H9 (cell line): ENCODE results near the gene SAT2. TPM values are rescaled to one million over a fixed set of nuclear protein-coding genes. Genes with fewer than 3 reads are reported as not detected.

Source experiments
- DNase-seq: peaks from one replicate; pipeline ENCODE4 v3.0.0-alpha.2; 2017
- H2AFZ ChIP-seq: one replicate; pipeline ENCODE4 v1.6.1; 2013; ENCODE audit warnings: mild to moderate bottlenecking, low read length, control low read depth, moderate library complexity
- H2AK5ac ChIP-seq: 2 replicates; pipeline ENCODE4 v1.6.1; 2013; ENCODE audit warnings: low read length, control low read depth, mixed read lengths; ENCODE audit not compliant: insufficient read length
- H2BK120ac ChIP-seq: one replicate; pipeline ENCODE4 v1.6.1; 2013; ENCODE audit warnings: low read depth, mild to moderate bottlenecking, low read length, control low read depth, inconsistent platforms; ENCODE audit not compliant: poor library complexity, severe bottlenecking
- H2BK12ac ChIP-seq: 2 replicates; pipeline ENCODE4 v1.6.1; 2013; ENCODE audit warnings: low read length, control low read depth, mixed read lengths, low read depth; ENCODE audit not compliant: insufficient read length
- H2BK15ac ChIP-seq: 2 replicates; pipeline ENCODE4 v1.6.1; 2013; ENCODE audit warnings: low read depth, low read length, control low read depth
- H2BK20ac ChIP-seq: one replicate; pipeline ENCODE4 v1.6.1; 2013; ENCODE audit warnings: low read depth, mild to moderate bottlenecking, low read length, control low read depth, inconsistent platforms; ENCODE audit not compliant: poor library complexity, severe bottlenecking
- H2BK5ac ChIP-seq: 2 replicates; pipeline ENCODE4 v1.6.1; 2013; ENCODE audit warnings: low read length, control low read depth, mixed read lengths; ENCODE audit not compliant: insufficient read length
- H3K14ac ChIP-seq: 2 replicates; pipeline ENCODE4 v1.6.1; 2013; ENCODE audit warnings: low read length, control low read depth; ENCODE audit not compliant: insufficient read depth
- H3K18ac ChIP-seq: 2 replicates; pipeline ENCODE4 v1.6.1; 2013; ENCODE audit warnings: low read depth, mild to moderate bottlenecking, mixed read lengths, low read length, control low read depth; ENCODE audit not compliant: insufficient read length
- H3K23ac ChIP-seq: 2 replicates; pipeline ENCODE4 v1.6.1; 2013; ENCODE audit warnings: low read length, control low read depth, mixed read lengths, low read depth; ENCODE audit not compliant: insufficient read length
- H3K23me2 ChIP-seq: 2 replicates; pipeline ENCODE4 v1.6.1; 2013; ENCODE audit warnings: low read depth, mild to moderate bottlenecking, mixed read lengths, low read length, control low read depth; ENCODE audit not compliant: insufficient read length, poor library complexity, severe bottlenecking
- H3K27ac ChIP-seq: 2 replicates; pipeline ENCODE4 v1.5.1; 2013; ENCODE audit warnings: low read length, control low read depth, mixed read lengths, low read depth; ENCODE audit not compliant: insufficient read length
- H3K27me3 ChIP-seq: 2 replicates; pipeline ENCODE4 v1.6.1; 2013; ENCODE audit warnings: low read length, control low read depth, inconsistent platforms; ENCODE audit not compliant: insufficient read depth
- H3K4ac ChIP-seq: 2 replicates; pipeline ENCODE4 v1.6.1; 2013; ENCODE audit warnings: low read depth, mild to moderate bottlenecking, control low read depth, inconsistent platforms, low read length, moderate library complexity
- H3K4me1 ChIP-seq: 2 replicates; pipeline ENCODE4 v1.6.1; 2013; ENCODE audit warnings: low read length, control low read depth, inconsistent platforms; ENCODE audit not compliant: insufficient read depth
- H3K4me2 ChIP-seq: 2 replicates; pipeline ENCODE4 v1.6.1; 2013; ENCODE audit warnings: low read length, control low read depth, mixed read lengths; ENCODE audit not compliant: insufficient read length, insufficient read depth
- H3K56ac ChIP-seq: 2 replicates; pipeline ENCODE4 v1.6.1; 2013; ENCODE audit warnings: low read depth, mild to moderate bottlenecking, mixed read lengths, low read length, control low read depth; ENCODE audit not compliant: insufficient read length
- H3K79me1 ChIP-seq: 2 replicates; pipeline ENCODE4 v1.6.1; 2013; ENCODE audit warnings: low read depth, mild to moderate bottlenecking, moderate library complexity, low read length, control low read depth, inconsistent platforms; ENCODE audit not compliant: insufficient read depth, poor library complexity, severe bottlenecking
- H3K79me2 ChIP-seq: 2 replicates; pipeline ENCODE4 v1.6.1; 2013; ENCODE audit warnings: low read length, control low read depth, inconsistent platforms; ENCODE audit not compliant: insufficient read depth
- H3K9ac ChIP-seq: 2 replicates; pipeline ENCODE4 v1.6.1; 2013; ENCODE audit warnings: low read length, control low read depth, mixed read lengths; ENCODE audit not compliant: insufficient read length; ENCODE audit errors: extremely low read depth
- H3K9me3 ChIP-seq: one replicate; pipeline ENCODE4 v1.6.1; 2013; ENCODE audit warnings: low read depth, low read length, inconsistent platforms; ENCODE audit not compliant: control insufficient read depth
- H3T11ph ChIP-seq: one replicate; pipeline ENCODE4 v1.6.1; 2013; ENCODE audit warnings: mild to moderate bottlenecking, low read length, control low read depth, inconsistent platforms
- H4K20me1 ChIP-seq: one replicate; pipeline ENCODE4 v1.6.1; 2013; ENCODE audit not compliant: control insufficient read depth, insufficient read length, insufficient read depth
- H4K5ac ChIP-seq: 2 replicates; pipeline ENCODE4 v1.6.1; 2013; ENCODE audit warnings: low read depth, mild to moderate bottlenecking, mixed read lengths, low read length, control low read depth; ENCODE audit not compliant: insufficient read length
- H4K8ac ChIP-seq: replicated peaks from 2 replicates; pipeline ENCODE4 v1.6.1; 2013; ENCODE audit warnings: low read length, control low read depth, mixed read lengths, low read depth; ENCODE audit not compliant: insufficient read length
- H4K91ac ChIP-seq: 2 replicates; pipeline ENCODE4 v1.6.1; 2013; ENCODE audit warnings: low read depth, mild to moderate bottlenecking, moderate library complexity, mixed read lengths, low read length, control low read depth; ENCODE audit not compliant: insufficient read length
- H3K27ac Mint-ChIP-seq, 3 experiments: 2 replicates in 2 of 3; 3 replicates in 1 of 3; pipeline ENCODE4 v1.8.0; 2020 to 2021; ENCODE audit warnings: mixed read lengths in 3 of 3, mild to moderate bottlenecking in 1 of 3, moderate library complexity in 1 of 3
- H3K27me3 Mint-ChIP-seq: 2 replicates; pipeline ENCODE4 v1.8.0; 2021; ENCODE audit warnings: low read depth, mild to moderate bottlenecking, moderate library complexity, mixed read lengths
- H3K36me3 Mint-ChIP-seq, 3 experiments: 2 replicates in 2 of 3; 3 replicates in 1 of 3; pipeline ENCODE4 v1.8.0; 2020 to 2021; ENCODE audit warnings: low read depth in 3 of 3, mixed read lengths in 3 of 3; ENCODE audit not compliant: insufficient read depth in 1 of 3
- H3K4me1 Mint-ChIP-seq, 2 experiments: 2 replicates each; pipeline ENCODE4 v1.8.0; 2020; ENCODE audit warnings: mixed read lengths in 2 of 2
- H3K4me3 Mint-ChIP-seq, 2 experiments: 2 replicates in 1 of 2; 3 replicates in 1 of 2; pipeline ENCODE4 v1.8.0; 2020 to 2021; ENCODE audit warnings: mild to moderate bottlenecking in 2 of 2, mixed read lengths in 2 of 2, moderate library complexity in 1 of 2
- H3K9me3 Mint-ChIP-seq, 2 experiments: 2 replicates in 1 of 2; 3 replicates in 1 of 2; pipeline ENCODE4 v1.8.0; 2020; ENCODE audit warnings: mild to moderate bottlenecking in 2 of 2, mixed read lengths in 2 of 2, moderate library complexity in 1 of 2
- WGBS: extraction: QIAGEN DNeasy Blood & Tissue Kit; methylation state at CpG from one replicate; pipeline ENCODE4 v1.1.7; 2013; ENCODE audit warnings: missing lambda C conversion rate, low lambda C conversion rate, mixed read lengths; ENCODE audit not compliant: insufficient read length; ENCODE audit errors: extremely low coverage; 5-methylcytosine and 5-hydroxymethylcytosine counted together
- total RNA-seq: library from RNA; stranded (reverse); gene quantifications from 2 replicates; pipeline ENCODE4 v1.2.1, GENCODE V29; 2021
- TF ChIP-seq, protein P1 (sequence below): fragments of 200-600 bp; sonication (generic); conservative IDR thresholded peaks from 3 replicates; pipeline ENCODE4 v1.8.0; 2021; ENCODE audit warnings: antibody characterized with exemption, mild to moderate bottlenecking

Gene SAT2
- total RNA-seq, 1 experiment from 2014 or later, result 72.1 TPM

DNA sequence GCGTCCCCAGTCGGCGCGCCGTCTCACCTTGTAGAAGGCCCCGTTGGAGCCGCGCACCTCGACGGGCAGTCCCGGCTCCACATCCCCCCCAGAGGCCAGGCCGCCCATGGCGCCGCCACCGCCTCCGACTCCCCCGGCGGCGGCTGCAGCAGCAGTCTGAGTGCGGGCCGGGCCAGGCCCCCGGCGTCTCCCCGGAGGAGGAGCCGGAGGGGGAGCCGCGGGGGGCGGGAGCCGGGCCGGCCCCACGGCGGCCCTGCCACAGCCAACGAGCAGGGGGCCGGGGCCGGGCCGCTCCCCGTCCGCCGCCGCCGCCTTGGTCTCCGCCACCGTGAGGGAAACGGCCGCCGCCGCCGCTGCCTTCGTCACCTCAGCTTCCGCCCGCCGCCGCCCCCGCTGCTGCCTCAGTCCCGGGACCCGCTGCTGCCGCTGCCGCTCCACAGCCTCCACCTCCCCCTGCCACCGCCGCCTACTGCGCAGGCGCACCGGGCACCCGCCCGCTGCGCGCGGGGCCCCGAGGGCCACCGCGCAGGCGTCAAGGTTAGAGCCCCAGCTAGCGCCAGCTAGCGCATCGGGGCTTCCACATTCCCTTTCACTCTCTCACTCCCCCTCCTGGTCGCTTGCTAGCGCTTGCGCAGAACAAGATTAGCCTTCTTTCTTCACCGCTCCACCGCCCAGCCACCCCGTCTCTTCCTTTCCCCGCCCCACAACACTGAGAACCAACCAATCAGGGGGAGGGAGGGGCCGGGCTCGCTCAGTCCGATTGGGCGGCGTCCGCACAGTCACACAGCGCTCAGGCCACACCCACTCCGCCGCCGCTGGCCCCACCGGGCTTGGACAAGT, 13.0 kb downstream of the SAT2 start, which contains the start of gene FXR2:
Gene FXR2 (minus strand): TSS at position 473 of the 840 bp plus-strand sequence. CDS start 365 bp downstream, at position 108.
- H3K4ac ChIP-seq, result no peak within 1 kb of the TSS
- H4K8ac ChIP-seq, result no peak within 1 kb of the TSS
- TF ChIP-seq, protein P1, sequence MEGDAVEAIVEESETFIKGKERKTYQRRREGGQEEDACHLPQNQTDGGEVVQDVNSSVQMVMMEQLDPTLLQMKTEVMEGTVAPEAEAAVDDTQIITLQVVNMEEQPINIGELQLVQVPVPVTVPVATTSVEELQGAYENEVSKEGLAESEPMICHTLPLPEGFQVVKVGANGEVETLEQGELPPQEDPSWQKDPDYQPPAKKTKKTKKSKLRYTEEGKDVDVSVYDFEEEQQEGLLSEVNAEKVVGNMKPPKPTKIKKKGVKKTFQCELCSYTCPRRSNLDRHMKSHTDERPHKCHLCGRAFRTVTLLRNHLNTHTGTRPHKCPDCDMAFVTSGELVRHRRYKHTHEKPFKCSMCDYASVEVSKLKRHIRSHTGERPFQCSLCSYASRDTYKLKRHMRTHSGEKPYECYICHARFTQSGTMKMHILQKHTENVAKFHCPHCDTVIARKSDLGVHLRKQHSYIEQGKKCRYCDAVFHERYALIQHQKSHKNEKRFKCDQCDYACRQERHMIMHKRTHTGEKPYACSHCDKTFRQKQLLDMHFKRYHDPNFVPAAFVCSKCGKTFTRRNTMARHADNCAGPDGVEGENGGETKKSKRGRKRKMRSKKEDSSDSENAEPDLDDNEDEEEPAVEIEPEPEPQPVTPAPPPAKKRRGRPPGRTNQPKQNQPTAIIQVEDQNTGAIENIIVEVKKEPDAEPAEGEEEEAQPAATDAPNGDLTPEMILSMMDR, result peak; percentile 60
- peak within 1 kb of the TSS; percentile 24 for H3K27ac ChIP-seq
- H4K20me1 ChIP-seq, result no peaks in the 10 kb centered on the region
- H2BK12ac ChIP-seq, result no peak within 1 kb of the TSS
- H3K79me1 ChIP-seq, result no peaks in the 10 kb centered on the region
- Mint-ChIP-seq H3K27me3 (no peaks in the 10 kb centered on the region), H3K36me3 (peaks cover 6 to 20% (median 14%) of the 10 kb centered on the region in 3 experiments; a peak in 6 of 7 replicates), H3K4me3 (peak within 1 kb of the TSS; percentile 89), H3K4me1 (peaks cover 22 to 23% of the 10 kb centered on the region in 2 experiments), H3K27ac (peak within 1 kb of the TSS; percentile 96 to 98 (median 97)), H3K9me3 (no peaks in the 10 kb centered on the region)
- no peak within 1 kb of the TSS for H4K5ac ChIP-seq
- no peak within 1 kb of the TSS for H4K91ac ChIP-seq
- H3K9me3 ChIP-seq, result no peaks in the 10 kb centered on the region
- H3K79me2 ChIP-seq, result peaks cover 9% of the 10 kb centered on the region; the same call in 1 of the 2 replicates
- H3K4me1 ChIP-seq, result peaks cover 5% of the 10 kb centered on the region
- H3K56ac ChIP-seq, result no peak within 1 kb of the TSS
- H3K9ac ChIP-seq, result peak within 1 kb of the TSS; percentile 28
- no peak within 1 kb of the TSS for H3T11ph ChIP-seq
- H3K23me2 ChIP-seq, result peaks cover 7% of the 10 kb centered on the region
- no peak within 1 kb of the TSS for H3K23ac ChIP-seq
- no peak within 1 kb of the TSS for H2BK120ac ChIP-seq
- WGBS, result no CpG with 5 or more reads among the region's 93 CpGs
- no peak within 1 kb of the TSS for H2BK5ac ChIP-seq
- H2BK20ac ChIP-seq, result no peak within 1 kb of the TSS
- no peak within 1 kb of the TSS for H2AFZ ChIP-seq
- H3K27me3 ChIP-seq, result no peaks in the 10 kb centered on the region
- H2AK5ac ChIP-seq, result no peak within 1 kb of the TSS
- no peak within 1 kb of the TSS for H2BK15ac ChIP-seq
- H3K18ac ChIP-seq, result no peak within 1 kb of the TSS
- peak; percentile 100 for DNase-seq
- H3K4me2 ChIP-seq, result peak within 1 kb of the TSS; percentile 83
- H3K14ac ChIP-seq, result no peak within 1 kb of the TSS
